ENCODE results near the gene KLHDC8B.

KLHDC8B gene

DNA sequence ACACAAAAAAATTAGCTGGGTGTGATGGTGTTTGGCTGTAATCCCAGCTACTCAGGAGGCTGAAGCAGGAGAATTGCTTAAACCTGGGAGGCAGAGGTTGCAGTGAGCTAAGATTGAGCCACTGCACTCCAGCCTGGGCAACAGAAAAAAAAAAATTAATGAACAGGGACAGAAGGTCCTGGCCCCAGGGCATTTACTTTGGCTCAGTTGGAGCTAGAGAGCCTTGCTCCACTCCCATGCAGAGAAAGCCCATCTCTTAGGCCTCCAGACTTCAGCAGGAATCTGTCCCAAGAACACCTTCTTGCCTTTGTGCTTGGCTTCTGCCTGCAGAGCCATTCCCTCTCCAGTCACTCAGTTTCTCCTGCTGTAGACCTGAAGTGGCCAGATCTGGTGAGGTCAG lies 8.7 kb downstream of the KLHDC8B start:
- Histone ChIP-seq H3K4me1 (peaks cover 37% of the 10 kb centered on the region), H3K4me3 (no peak overlapping the region), H3K4me2 (no peak overlapping the region), H3K36me3 (no peaks in the 10 kb centered on the region), H3K27ac (no peak overlapping the region), H3K27me3 (no peaks in the 10 kb centered on the region), H3K9me3 (no peaks in the 10 kb centered on the region; the same call in 1 of the 2 replicates), H4K20me1 (no peaks in the 10 kb centered on the region), H3K9ac (no peak overlapping the region)
- TF ChIP-seq Cebpa-rat (IDR thresholded peaks at IDR 0.05): no peak

DNA sequence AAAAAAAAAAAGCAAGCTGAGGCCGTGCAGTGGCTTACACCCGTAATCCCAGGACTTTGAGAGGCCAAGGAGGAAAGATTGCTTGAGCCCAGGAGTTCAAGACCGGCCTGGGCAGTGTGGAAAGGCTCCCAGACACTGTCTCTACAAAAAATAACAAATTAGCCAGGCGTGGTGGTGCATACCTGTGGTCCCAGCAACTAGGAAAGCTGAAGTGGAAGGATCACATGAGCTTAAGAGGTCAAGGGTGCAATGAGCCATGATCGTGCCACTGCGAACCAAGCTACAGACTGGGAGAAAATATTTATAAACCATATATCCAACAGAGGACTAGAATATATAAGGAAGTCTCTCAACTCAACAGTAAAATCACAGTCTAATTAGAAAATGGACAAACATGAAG lies 10.0 kb downstream of the KLHDC8B start:
- H3K9ac ChIP-seq: no peak overlapping the region
- H3K9me3 ChIP-seq: no peaks in the 10 kb centered on the region; the same call in 1 of the 2 replicates
- H3K4me1 ChIP-seq: peaks cover 25% of the 10 kb centered on the region
- H3K27ac ChIP-seq: no peak overlapping the region
- H3K27me3 ChIP-seq: no peaks in the 10 kb centered on the region
- H3K4me3 ChIP-seq: no peak overlapping the region
- H3K4me2 ChIP-seq: no peak overlapping the region
- no peaks in the 10 kb centered on the region for H4K20me1 ChIP-seq
- no peak for TF ChIP-seq Cebpa-rat (IDR thresholded peaks at IDR 0.05)
- no peaks in the 10 kb centered on the region for H3K36me3 ChIP-seq

DNA sequence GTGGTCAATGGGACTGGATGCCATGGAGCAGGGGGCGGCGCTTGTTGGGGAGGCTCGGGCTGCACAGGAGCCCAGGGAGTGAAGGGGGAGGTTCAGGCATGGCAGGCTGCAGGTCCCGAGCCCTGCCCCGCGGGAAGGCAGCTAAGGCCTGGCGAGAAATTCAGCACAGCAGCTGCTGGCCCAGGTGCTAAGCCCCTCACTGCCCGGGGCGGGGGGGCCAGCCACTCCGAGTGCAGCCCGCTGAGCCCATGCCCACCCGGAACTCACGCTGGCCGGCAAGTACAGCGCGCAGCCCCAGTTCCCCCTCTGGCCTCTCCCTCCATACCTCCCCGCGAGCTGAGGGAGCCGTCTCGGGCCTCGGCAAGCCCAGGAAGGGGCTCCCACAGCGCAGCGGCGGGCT lies 11.3 kb downstream of the KLHDC8B start:
- H3K27ac ChIP-seq: no peak overlapping the region
- H3K4me2 ChIP-seq: no peak overlapping the region

DNA sequence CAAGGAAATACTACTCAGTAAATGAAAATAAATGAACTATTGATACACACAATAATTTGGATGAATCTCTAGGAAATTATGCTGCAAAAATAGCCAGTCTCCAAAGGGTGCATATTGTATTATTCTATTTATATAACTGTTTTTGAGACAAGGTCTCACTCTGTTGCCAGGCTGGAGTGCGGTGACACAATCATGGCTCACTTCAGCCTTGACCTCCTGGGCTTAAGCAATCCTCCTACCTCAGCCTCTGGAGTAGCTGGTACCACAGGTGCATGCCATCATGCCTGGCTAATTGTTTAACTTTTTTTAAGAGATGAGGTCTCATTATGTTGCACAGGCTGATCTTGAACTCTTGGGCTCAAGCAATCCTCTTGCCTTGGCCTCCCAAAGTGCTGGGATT lies 12.5 kb downstream of the KLHDC8B start:
- Histone ChIP-seq H3K27me3 (no peaks in the 10 kb centered on the region), H4K20me1 (no peaks in the 10 kb centered on the region), H3K27ac (no peak overlapping the region), H3K36me3 (no peaks in the 10 kb centered on the region), H3K4me2 (no peak overlapping the region), H3K9me3 (no peaks in the 10 kb centered on the region; the same call in 1 of the 2 replicates), H3K9ac (no peak overlapping the region), H3K4me3 (no peak overlapping the region), H3K4me1 (no peaks in the 10 kb centered on the region; the same call in 1 of the 2 replicates)
- no peak for TF ChIP-seq Cebpa-rat (IDR thresholded peaks at IDR 0.05)

More for the DNA sequence above, 11.3 kb downstream of the KLHDC8B start:
- H3K36me3 ChIP-seq: no peaks in the 10 kb centered on the region
- no peaks in the 10 kb centered on the region; the same call in 1 of the 2 replicates for H3K9me3 ChIP-seq
- no peak overlapping the region for H3K9ac ChIP-seq
- TF ChIP-seq Cebpa-rat (IDR thresholded peaks at IDR 0.05): no peak
- peaks cover 11% of the 10 kb centered on the region for H3K4me1 ChIP-seq
- H3K4me3 ChIP-seq: no peak overlapping the region
- H4K20me1 ChIP-seq: no peaks in the 10 kb centered on the region
- H3K27me3 ChIP-seq: no peaks in the 10 kb centered on the region

DNA sequence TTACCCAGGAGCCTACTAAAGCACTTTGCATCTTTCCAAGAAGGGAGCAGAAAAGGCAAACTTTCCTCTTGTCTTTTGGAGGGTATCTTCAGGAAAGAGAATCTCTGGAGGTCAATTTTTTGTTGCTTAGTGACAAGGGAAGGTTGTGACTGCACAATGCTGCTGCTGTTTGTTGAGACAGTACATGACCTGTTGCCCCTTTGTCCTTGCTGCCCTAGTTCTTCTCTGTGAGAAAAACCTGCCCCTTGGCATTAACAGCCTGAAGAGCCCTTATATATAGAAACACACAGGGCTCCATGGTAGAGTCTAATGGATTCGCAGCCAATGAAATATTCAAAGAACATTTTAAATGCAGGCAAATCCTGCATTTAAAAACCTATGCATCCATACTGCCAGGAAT lies 20.3 kb downstream of the KLHDC8B start:
- Histone ChIP-seq H4K20me1 (no peaks in the 10 kb centered on the region), H3K9me3 (no peaks in the 10 kb centered on the region), H3K4me1 (no peaks in the 10 kb centered on the region), H3K27ac (no peak overlapping the region), H3K4me2 (no peak overlapping the region), H3K36me3 (no peaks in the 10 kb centered on the region), H3K4me3 (no peak overlapping the region), H3K27me3 (no peaks in the 10 kb centered on the region), H3K9ac (no peak overlapping the region)
- no peak for TF ChIP-seq Cebpa-rat (IDR thresholded peaks at IDR 0.05)

DNA sequence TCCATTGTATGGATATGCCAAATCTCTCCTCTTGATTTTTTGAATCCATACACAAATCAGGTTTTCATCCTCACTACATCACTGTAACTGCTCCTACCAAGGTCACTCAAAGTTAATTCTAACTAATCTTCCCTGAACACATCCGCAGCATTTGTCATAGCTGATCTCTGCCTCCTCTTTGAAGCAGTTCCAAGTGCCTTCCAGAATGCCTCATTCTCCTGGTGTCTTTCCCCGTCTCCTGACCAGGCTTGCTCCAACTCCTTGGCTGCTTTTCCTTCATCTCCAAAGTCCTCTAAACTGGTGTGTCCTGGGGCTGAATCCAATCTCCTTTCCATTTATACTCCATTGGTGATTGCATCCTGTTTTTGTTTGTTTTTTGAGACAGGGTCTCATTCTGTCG lies 26.8 kb downstream of the KLHDC8B start:
- Histone ChIP-seq H3K4me1 (no peaks in the 10 kb centered on the region), H4K20me1 (no peaks in the 10 kb centered on the region), H3K27ac (no peak overlapping the region), H3K4me2 (no peak overlapping the region), H3K4me3 (no peak overlapping the region), H3K27me3 (no peaks in the 10 kb centered on the region), H3K36me3 (no peaks in the 10 kb centered on the region), H3K9me3 (peaks cover 19% of the 10 kb centered on the region), H3K9ac (no peak overlapping the region)
- no peak for TF ChIP-seq Cebpa-rat (IDR thresholded peaks at IDR 0.05)

DNA sequence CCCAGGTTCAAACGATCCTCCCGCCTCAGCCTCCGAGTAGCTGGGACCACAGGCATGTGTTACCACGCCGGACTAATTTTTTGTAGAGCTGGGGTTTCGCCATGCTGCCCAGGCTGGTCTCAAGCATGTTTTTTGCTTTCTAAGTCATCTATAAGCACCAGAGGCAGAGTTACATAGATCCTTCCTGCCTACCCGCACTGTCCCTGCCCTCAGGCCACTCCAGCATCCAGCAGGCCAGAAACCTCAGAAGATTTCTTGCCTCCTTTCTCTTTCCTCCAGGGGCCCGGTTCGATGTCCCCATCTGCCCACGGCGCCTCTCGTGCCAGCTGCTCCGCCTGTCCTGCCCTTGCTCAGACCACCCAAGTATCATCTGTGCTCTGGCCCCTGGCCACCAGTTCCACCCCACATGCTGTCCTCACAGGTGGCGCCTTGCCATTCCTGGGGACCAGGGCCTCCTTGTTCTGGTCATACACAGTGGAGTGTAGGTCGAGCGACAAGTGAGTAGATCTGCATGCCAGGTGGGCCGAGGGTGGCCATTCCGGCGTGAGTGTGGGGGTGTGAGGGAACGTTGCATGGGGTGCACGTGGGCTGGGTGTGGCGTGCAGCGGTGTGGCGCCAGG lies 27.3 kb downstream of the KLHDC8B start:
- H3K4me3 ChIP-seq: no peak overlapping the region
- TF ChIP-seq Cebpa-rat (IDR thresholded peaks at IDR 0.05): no peak
- H3K4me1 ChIP-seq: no peaks in the 10 kb centered on the region
- H3K4me2 ChIP-seq: no peak overlapping the region
- H3K9ac ChIP-seq: no peak overlapping the region
- no peaks in the 10 kb centered on the region for H3K36me3 ChIP-seq
- H3K27ac ChIP-seq: no peak overlapping the region
- no peaks in the 10 kb centered on the region for H4K20me1 ChIP-seq
- peaks cover 19% of the 10 kb centered on the region for H3K9me3 ChIP-seq
- H3K27me3 ChIP-seq: no peaks in the 10 kb centered on the region

DNA sequence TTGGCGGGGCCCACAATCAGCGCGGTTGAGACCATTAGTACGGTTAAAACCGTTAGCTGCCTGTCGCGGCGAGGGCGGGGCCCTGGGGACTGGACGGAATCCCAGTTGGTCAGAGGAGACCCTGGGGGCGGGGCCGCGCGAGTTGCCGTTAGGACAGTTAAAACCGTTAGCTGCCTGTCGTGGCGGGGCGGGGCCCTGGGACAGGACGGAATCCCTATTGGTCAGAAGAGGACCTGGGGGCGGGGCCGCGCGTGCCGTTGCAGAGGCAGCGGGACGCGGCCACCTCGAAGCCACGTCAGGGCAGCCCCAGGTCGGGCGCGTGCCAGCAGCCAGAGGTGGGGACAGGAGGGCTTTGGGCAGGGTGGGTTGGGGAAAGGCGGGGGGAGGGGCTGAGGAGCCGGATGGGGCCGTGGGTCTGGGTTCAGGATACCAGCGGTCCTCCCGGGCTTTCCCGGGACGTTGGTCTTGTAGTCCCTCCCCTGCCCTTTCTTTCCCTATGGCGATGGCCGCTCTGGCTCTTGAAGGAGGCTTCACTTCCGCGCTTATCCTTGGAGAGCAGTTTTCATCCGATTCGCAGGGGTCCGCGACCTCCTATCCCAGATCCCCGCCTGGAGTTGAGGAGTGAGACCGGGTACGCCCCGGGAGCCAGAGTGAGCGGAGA lies 28.0 kb downstream of the KLHDC8B start:
- no peaks in the 10 kb centered on the region for H3K36me3 ChIP-seq
- no peak overlapping the region for H3K27ac ChIP-seq
- no peak overlapping the region for H3K4me3 ChIP-seq
- H3K9ac ChIP-seq: no peak overlapping the region
- no peak for TF ChIP-seq Cebpa-rat (IDR thresholded peaks at IDR 0.05)
- peaks cover 19% of the 10 kb centered on the region for H3K9me3 ChIP-seq
- H3K4me2 ChIP-seq: no peak overlapping the region
- no peaks in the 10 kb centered on the region for H4K20me1 ChIP-seq
- H3K27me3 ChIP-seq: no peaks in the 10 kb centered on the region
- no peaks in the 10 kb centered on the region for H3K4me1 ChIP-seq

DNA sequence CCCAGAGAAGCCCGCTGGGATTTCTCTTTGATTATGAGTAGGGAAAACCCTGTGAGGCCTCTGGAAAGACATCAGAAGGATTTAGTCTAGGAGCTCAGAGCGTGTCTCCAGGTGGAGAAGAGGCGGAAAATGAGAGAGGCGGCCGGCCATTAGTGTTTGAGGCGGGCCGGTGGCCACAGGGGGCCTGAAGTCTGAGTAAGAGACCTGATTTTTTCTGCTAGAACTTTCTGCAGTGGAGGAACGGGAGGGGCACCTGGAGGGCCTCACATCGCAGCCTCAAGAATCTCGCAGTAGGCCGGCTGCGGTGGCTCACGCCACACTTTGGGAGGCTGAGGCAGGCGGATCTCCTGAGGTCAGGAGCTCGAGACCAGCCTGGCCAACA lies 28.5 kb downstream of the KLHDC8B start:
- Histone ChIP-seq H3K4me1 (no peaks in the 10 kb centered on the region), H3K36me3 (no peaks in the 10 kb centered on the region), H3K9ac (no peak overlapping the region), H3K9me3 (peaks cover 19% of the 10 kb centered on the region), H3K4me3 (no peak overlapping the region), H4K20me1 (no peaks in the 10 kb centered on the region), H3K4me2 (no peak overlapping the region), H3K27ac (no peak overlapping the region), H3K27me3 (no peaks in the 10 kb centered on the region)
- no peak for TF ChIP-seq Cebpa-rat (IDR thresholded peaks at IDR 0.05)

DNA sequence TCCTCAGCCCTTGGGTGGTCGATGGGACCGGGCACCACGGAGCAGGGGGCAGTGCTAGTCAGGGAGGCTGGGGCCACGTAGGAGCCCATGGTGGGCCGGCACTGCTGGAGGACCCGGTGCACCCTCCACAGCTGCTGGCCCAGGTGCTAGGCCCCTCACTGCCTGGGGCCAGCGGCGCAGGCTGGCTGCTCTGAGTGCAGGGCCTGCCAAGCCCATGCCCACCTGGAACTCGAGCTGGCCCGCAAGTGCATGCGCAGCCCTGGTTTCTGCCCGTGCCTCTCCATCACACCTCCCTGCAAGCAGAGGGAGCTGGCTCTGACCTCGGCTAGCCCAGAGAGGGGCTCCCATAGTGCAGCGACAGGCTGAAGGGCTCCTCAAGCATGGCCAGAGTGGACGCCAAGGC lies 42.1 kb downstream of the KLHDC8B start:
- no peak for TF ChIP-seq Cebpa-rat (IDR thresholded peaks at IDR 0.05)
- Histone ChIP-seq H3K27me3 (no peaks in the 10 kb centered on the region), H3K4me2 (no peak overlapping the region), H3K27ac (no peak overlapping the region), H3K4me1 (no peaks in the 10 kb centered on the region), H3K9me3 (peaks cover 44% of the 10 kb centered on the region), H4K20me1 (no peaks in the 10 kb centered on the region), H3K4me3 (no peak overlapping the region), H3K9ac (no peak overlapping the region), H3K36me3 (no peaks in the 10 kb centered on the region)
